Right hindlimb (tissue), 1 donor: ENCODE results near the gene TNPO3.
"Not testable (repeated sequence)": the region's sequence is repeated elsewhere in the genome, so short reads cannot be mapped to it uniquely, and the experiment has no call there.

ENCODE experiments used
- DNase-seq: peaks from one replicate; pipeline ENCODE4 v3.0.0-alpha.2; 2018

TNPO3 gene

DNA sequence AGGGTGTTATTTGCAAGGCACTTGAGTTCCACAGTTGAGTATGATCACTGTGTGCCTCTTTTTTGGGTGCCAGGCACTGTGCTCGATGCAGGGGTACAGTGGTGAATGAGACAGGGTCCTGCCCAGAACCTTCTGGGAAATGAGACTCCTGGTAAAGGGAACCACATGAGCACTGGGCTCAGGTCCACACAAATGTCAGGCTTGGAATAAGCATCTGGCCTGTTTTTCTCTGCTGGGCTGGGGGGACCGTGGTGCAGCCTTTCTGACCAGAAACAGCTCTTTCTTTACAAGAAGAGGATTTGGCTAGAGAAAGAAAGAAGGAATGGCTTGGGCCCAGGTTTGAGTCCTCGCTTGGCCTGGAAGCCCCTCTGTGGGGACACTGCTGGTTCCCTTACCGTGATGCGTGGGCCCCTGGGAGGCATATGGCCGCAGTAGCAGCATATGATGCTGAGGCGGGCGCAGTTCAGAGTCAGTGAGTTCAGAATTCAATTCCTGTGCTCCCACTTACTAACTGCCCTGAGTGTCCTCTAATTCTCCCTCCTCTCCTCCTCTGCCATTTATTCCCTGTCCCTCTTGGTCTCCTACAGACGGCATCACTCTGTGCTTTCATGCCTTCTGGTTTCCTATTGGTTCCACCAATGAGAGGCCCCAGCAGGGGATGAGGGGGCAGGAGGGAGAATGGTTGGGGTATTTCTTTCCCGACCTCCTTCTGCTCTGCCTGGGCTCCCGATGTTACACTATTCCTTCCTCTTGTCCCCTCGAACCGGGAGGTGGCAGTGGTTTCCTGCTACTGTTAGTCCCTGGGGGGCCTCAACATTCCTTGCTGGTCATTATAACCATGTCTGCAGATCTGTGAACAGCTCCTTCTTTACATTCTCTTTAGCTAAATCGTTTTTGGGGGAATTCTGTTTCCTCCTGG, 134.8 kb downstream of the TNPO3 start:
- no peak for DNase-seq

DNA sequence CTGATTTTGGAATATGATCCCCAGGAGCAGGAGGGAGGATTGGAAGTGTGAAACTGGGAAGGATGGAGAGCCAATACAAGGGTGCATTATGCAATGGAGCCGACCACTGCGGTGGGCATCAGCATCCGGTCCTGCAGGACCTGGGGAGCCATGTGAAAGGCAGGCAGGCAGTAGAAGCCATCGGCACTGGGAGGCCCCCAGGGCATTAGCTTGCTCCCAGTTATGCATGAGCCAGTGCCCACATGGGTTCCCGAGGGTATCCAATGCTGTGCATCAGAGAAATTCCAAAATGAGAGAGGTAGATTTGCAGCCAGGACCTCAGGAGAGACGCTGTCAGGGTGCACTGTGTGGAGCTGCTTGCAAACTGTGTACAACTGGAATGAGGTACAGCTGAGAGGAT, 135.7 kb downstream of the TNPO3 start:
- no peak for DNase-seq

DNA sequence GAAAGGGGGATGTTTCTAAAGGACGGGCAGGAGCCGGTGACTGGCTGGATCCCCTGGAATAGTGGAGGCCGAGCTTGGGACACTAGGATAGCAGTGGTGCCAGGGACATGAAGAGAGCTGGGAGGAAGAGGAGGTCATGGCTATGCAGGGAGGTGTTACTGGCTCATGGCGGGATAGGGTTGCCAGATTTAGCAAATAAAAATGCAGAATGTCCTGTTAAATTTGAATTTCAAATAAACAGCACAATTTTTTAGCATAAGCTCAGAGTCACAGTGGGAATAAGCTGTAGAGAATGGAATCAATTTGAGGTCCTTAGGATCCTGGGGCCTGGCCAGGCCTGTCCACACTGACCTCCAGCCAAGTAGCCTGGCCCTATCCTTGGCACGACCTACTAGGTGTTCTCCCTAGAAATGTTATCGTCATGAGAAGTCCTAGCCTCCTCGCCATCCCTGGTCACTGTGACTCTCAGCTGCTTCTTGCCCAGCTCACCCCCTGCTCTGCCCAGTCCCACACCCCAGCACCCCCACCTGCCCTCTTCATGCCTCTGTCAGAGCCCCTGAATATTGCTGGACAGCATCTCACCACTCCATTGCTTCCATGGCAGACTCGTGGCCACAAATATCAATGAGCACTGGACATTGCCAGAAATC, 136.8 kb downstream of the TNPO3 start:
- DNase-seq, result no peak

DNA sequence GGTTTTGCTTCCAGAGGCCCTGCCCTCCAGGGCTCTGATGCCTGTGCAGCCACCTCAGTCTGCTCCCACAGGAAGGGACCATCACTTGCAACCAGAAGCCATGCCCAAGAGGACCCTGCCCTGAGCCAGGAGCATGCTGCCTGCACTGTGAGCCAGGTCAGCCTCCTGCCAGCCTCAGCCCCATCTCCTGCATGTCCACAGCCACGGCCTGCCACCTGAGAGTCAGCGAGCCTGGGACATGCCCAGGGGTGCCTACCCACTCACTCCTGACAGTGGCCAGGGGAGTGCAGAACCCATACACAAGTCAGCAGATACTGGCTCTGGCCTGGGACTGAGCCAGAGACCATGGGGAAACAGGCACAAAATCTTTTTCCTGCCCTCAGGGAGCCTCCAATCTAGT, 137.8 kb downstream of the TNPO3 start:
- DNase-seq, result no peak

DNA sequence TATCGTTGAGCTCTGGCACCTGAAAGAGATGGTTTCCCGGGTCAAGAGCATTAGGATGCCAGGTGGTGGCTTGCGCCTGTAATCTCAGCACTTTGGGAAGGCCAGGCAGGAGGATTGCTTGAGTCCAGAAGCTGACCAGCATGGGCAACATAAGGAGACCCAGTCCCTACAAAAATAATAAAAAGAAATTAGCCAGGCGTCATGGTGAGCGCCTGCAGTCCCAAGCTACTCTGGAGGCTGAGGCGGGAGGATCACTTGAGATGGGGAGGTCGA, 138.3 kb downstream of the TNPO3 start:
- no peak for DNase-seq

DNA sequence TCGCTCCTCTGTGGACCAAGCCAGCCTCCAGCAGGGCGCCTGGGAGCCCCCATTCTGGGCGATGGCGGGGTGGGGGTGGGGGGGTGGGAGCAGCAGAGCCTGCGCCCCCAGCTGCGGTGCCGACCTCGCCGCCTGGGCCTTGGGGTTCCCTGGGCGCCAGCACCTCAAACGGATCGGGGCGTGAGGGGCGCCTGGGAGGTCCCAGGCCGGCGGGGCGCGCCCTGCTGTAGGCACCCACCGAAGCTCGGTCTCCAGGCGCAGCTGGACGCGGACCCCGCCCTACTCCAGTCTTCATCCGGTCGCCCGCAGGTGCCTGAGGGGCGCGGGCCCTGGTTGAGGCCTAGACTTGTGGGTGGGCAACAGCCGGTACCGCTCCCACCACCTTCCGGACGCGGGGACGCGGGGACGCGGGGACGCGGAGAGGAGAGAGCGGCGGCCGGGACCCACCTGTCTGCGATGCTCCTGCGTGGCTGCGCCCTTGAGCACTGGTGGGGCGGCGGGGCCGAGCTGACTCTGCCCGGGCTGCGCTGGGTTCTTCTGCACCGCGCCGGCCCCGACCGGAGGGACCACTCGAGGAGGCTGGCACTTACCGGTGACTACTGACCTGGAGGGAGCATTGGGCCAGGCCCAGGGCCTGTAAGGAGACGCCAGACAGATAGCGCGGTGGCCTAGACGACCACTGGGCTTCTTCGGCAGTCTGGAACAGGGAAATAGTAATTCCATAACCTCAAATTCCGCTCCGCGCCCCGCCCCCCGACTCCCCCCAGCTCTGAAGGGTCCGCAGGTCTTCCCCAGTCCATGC, 138.9 kb downstream of the TNPO3 start:
- no peak for DNase-seq

DNA sequence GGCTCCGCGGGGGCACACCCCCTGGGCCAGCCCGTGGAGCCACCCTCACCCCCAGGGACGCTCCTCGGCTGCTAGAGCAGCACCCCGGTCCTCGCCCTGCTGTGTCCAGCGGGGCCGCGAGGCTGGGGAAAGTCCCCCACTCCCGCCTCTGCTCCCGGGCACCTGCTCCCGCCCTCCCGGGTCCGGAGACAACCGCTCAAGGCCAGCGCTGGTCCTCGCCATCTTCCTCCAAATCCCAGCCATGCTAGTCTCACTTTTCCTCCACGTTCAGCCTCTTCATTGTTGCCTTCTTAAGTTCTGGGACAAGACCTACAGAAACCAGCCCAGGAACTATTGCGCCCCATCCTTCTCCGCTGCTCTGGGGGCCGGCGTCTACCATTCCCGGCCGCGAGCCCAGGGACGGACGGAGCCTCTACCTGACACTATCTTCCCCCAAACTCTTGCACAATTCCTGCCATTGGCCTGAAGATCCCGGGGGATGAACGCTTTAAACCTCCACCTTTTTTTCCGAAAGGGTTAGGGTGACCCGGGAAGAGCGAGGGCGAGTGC, 139.6 kb downstream of the TNPO3 start:
- DNase-seq, result no peak

DNA sequence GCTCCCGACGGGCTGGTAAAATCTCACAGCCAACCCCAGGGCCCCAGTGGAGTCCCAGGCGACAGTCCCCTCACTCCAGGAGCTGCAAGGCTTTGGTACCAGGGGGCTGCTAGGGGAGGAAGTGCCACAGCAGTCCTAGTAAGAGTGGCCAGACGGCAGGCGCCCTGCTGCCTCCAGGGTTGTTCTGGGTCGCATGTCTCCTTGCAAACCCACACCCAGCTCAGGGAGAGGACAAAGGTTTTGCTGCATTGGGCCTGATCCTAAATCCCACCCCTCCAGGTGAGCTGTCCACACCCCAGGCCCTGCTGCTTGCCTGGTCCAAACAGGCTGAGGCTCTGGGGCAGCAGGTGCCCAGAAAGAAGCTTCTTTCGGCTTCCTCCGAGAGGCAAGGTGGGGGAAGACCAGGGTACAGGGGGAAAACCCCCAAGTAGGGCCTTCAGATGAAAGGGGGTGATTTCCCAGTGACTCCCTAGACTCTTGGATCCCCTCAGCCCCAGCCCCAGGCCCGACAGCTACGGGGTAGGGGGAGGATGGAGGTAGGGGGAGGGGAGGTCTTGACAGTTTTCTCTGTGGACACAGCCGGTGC, 140.3 kb downstream of the TNPO3 start:
- DNase-seq, result no peak

DNA sequence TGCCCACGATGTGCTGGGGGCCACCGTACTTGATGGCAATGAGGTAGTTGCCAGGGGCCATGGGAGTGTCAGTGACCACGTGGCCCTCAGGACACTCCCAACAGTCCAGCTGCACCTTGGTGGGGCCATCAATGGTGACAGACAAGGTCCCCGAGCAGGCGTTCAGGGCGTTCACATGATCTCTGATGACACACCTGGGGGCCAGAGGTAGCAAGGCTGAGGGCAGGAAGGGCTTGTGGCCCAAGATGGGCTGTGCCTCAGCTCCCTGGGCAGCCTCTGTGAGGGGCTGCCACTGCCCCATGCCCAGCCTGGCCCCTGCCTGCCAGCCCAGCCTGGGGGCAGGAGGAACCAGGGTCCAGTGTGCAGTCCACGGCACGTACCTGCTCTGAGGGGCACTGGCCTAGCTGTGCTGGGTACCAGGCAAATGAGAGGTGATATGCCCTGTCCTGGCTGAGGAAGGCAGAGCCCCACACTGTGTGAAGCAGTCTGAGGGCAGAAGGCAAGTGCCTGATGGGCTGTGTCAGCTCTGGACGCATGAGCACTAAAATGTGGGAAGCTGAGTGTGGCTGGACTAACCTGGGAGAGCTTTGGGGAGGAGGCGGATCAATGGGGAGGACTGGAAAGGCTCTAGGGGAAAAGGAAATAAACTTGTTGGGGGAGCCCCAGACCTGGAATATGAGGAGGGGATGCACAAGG, 140.9 kb downstream of the TNPO3 start:
- no peak for DNase-seq

DNA sequence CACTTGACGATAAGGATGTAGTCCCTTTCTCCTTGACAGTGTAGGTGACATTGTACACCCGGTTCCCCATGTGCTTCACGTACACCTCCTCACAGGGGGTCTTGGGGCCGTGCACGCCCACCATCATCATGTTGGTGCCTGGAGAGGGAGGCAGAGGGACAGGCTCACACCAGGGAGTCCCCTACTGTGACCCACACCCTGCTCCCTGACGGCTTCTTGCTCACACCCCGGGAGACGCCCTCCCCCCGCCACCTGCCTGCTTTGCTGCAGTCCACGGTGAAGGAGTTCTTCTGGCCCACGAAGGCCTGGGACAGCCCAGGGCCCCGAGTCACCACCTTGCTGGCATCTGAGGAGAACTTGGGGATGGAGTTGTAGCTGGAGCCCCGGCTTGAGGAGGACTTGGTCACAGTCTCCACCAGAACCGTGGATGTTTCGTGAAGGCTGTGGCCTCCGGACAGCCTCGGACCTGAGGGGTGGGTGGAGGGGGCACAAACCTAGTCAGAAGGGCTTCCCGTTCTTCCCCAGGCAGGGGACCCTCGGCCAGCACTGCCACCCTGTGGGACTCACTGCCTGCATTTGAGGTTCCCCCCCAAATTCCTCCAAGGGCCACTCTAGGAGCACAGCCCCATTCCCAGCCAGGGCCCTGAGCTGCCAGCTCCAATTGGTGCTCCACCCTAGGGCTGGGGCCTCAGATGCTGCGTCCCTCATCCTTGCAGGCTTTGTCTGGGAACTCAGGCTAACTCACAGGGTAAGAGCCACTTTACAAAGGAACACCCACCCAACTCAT, 142.0 kb downstream of the TNPO3 start:
- DNase-seq, result not testable (repeated sequence)

DNA sequence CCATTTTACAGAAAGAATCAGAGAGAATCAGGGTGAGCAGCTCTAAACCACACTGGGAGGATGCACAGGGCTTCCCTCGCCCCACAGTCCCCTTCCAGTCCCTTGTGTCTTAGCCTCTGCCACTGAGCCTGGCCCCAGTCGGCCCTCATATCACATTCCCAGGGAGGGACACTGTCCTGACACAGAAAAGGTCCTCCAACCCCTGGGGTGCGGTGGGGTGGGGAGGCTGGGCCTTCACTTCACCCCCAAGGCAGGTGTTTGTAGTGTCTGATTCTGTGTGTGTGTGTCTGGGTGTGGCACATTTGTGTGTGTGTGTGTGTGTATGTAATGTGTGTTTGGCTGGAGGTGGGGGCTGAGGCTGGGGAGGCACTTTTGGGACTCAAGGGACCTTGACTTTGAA, 142.6 kb downstream of the TNPO3 start:
- DNase-seq, result no peak

DNA sequence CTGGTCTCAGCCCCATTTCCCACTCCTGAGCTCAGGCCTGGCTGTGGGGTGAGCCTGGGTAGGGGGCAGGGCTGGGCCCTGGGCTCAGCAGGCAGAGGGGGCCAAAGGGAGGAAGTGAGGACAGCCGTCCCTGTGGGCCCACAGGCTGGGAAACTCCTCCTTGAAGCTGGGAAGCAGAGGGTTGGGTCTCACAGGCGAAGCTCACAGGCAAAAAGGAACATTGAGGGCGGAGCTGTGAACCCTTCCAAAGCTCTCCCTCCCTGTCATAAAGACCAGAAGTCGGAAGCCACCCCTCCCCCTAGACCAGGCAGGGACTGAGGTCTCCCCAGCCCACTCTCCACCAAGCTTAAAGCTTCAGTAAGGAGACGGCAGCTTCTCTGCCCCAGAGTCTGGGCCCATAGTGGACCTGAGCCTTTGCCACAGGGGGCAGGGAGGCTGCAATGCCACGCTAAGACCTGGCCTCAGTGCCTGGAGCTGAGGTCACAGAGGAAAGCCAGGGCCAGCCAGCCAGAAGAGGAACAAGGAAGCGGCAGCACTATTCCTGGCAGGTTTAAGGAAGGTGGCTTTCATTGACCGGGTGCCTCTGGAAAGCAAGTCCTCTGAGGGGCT, 143.4 kb downstream of the TNPO3 start:
- peak; percentile 67 for DNase-seq

DNA sequence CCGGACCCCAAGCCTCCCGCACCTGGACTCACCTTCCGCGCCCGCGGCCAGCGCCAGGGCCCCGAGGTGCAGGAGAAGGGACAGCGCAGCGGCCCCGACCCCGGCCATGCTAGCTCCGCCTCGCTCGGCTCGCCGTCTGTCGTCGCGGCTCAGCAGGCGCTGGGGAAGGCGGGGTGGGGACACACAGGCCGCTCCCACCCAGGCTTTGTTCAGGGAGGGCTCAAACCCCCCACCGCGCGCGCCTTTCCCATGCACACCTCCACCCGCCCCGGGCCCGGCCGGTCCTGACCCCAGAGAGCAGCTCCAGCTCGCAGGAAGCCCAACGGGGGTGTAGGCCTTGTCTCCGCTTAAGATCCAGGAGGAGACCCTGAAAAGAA, 144.4 kb downstream of the TNPO3 start, which contains the start of gene KCP:
Gene KCP, minus strand, starts transcription at position 141 of the 377 bp plus-strand sequence. Its CDS starts 33 bp downstream, at position 108.
- no peak for DNase-seq

DNA sequence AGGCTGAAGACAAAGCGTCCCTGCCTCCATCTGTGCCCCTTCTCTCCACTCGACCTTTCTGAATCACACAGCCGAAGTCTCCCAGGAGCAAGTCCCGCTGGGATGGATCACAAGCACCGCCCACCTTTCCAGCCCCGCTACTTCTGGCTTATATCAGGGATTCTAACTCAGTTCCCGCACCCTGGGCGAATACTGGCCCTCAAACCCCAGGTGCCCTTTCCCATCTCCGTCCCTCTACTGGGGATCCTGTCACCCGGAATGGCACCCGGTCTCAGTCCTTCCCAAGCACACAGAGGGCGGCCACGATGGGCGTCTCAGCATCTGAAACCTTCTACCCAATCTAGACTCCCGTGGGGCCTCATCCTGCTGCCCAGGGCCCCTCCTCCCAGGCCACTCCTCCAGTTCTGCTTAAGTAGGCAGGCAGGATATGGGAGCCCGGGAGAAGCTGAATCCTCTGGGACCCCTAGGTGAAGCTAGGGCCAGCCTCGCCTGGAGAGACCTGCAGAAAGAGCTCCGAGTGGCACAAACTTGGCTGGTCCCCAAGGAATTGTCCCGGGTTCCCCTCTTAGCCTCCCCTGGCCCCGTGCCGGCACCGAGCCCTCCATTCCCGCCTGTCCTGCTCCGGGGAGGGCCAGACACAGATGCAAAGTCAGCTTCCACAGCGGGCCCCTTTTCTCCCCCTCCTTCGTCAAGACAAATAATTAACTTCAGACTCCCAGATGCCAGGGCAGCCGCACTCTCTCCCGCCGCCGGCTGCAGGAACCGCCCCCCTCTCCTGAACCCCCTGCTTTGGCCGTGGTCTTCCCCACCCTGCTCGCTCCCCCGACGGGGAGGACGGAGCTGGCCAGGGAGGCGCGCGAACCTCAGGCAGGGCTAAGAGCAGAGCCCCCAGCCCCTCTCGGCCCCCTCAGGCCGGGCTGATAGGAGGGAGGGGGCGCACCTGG, 145.0 kb downstream of the TNPO3 start:
- peak; percentile 39 for DNase-seq

DNA sequence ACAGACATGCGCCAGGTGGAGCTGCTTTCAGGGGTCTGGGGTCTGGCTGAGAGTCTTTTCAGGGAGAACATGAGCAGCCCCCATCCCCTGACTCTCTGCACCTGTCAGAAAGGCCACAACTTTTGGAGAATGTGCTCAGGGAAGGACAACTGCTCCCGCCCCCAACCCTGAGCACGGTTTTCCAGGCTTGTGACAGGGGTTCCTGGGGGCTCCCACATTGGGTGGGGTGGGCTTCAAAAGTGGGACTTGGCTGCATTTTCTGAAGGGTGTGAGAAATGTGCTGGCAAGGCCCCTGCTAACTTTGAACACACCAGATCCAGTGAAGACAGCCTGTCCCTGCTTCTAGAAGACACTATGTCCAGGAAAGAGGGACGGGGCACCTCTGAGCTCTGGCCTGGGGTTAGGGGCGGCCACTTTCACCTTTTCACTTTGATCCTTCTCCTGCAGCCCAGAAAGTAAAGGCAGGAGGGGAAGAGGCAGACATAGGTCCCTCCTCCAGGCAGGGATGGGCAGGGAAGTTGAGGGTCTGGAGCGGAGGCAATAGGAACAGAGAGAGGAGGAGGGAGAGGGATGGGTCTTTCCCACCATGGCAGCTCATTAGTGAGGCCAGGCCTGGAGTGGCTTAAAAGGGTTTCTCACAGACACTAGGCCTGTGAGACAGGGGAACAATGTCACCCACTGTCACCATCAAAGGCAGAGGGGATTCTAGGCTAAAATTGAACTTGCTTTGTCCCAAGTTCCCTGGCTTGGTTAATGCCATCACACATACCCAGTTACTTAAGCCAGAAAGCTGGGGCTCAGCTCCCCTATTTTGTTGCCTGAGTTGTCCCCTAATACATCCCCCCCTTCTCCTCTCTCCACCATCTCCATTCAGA, 145.9 kb downstream of the TNPO3 start:
- DNase-seq, result no peak

DNA sequence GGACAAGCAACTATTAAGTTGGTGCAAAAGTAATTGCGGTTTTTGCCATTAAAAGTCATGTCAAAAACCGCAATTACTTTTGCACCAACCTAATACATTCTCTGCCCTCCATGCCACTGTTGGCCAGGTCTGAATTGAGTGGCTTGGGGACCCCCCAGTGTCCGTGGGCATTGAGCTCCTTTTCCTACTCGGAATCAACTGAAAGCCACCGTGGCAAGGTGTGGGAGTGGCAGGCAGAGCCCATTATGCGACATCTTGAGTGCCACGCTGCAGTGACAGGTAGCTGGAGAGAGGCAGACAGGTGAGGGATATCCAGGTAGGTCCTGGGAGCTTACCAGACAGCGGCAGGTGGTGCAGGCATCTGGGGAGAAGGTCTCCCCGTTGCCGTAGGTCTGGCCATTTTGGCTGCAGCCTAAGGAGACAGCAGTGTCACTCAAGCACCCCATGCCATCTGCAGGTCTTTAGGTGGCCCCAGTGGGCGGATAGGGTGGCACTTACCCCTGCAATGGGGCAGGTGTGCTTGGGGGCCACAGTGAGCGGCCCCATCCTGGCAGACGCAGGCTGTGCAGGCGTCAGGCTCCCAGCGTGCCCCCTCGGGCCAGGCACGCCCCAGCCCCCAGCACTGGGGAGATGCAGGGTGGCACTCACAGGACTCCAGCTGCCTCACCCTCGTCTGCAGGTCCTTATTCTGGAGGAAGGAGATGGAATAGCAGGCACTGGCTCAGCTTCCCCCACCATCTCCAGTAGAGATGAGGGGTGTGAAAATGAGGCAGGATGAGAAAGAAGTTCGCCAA, 147.9 kb downstream of the TNPO3 start:
- no peak for DNase-seq

DNA sequence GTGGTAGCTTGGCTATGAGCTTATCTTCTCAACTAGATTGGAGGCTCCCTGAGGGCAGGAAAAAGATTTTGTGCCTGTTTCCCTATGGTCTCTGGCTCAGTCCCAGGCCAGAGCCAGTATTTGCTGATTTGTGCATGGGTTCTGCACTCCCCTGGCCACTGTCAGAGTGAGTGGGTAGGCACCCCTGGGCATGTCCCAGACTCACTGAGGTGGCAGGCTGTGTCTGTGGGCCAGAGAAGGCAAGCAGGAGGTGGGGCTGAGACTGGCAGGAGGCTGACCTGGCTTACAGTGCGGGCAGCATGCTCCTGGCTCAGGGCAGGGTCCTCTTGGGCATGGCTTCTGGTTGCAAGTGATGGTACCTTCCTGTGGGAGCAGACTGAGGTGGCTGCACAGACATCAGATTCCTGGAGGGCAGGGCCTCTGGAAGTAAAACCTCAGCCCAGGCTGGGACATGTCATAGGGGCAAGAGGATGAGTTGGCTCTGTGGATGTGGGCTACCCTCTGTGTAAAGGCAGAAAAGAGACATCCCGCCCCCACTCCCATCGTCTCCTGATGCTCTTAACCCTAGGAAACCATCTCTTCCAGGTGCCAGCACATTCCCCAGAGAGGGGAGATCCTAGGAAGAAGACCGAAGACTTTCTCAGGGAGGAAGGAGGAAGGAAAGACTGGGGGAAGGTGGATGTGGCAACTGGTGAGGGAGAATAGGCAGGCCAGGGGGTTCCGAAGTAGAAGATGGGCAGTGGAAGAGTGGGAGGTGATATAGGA, 148.7 kb downstream of the TNPO3 start:
- DNase-seq, result no peak
